ENCODE results near the gene MAPK1.
"Not testable (repeated sequence)": the region's sequence is repeated elsewhere in the genome, so short reads cannot be mapped to it uniquely, and the experiment has no call there.

MAPK1 gene

GRCh38 chr22:21867528-21868266, at the start of gene MAPK1:
MAPK1 (minus strand) TSS chr22:21867645; CDS start chr22:21867440, 205 bp downstream.
- DNase-seq: peak; percentile 95

- no peak for DNase-seq
Observed at GRCh38 chr22:21916309-21916918, 49.0 kb upstream of the MAPK1 start.

GRCh38 chr22:21915624-21916308, 48.3 kb upstream of the MAPK1 start:
- no peak for DNase-seq

DNA sequence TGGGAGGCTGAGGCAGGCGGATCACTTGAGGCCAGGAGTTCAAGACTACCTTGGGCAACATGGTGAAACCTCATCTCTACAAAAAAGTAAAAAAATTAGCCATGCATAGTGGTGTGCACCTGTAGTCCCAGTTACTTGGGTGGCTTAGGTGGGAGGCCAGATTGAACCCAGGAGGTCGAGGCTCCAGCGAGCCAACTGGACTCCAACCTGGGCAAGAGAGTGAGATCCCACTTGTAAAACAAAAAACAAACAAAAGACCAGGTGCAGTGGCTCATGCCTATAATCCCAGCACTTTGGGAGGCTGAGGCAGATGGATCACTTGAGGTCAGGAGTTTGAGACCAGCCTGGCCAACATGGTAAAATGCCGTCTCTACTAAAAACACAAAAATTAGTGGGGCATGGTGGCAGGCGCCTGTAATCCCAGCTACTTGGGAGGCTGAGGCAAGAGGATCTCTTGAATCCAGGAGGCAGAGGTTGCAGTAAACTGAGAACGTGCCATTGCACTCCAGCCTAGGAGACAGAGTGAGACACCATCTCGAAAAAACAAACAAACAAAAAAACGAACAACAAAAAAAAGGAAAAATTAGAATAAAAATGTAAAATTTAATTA, 46.7 kb upstream of the MAPK1 start:
- DNase-seq: not testable (repeated sequence)

GRCh38 chr22:21910367-21910766, 42.9 kb upstream of the MAPK1 start:
- DNase-seq: not testable (repeated sequence)

DNA sequence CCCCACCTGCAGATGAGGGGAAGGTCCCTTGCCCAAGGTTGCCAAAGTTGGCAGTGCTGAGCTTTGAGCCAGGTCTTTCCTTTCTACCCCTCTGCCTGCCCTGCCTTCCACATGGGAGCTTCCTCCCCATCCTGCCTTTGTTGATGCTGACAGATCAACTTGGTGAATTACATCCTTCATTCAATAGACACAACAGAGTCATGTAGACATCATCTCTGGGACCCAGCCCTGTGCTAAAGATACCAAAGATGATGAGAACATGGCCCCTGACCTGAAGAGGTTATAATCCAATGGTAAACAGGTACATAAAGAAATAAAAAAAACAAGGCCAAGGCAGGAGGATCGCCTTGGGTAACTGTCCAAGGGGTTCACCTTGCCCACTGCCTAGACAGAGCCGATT, 42.4 kb upstream of the MAPK1 start:
- DNase-seq: no peak

- DNase-seq: no peak
Observed at GRCh38 chr22:21907638-21908522, 40.4 kb upstream of the MAPK1 start.

- DNase-seq: not testable (repeated sequence)
Observed at GRCh38 chr22:21905234-21905633, 37.8 kb upstream of the MAPK1 start.

GRCh38 chr22:21904250-21904789, 36.9 kb upstream of the MAPK1 start:
- DNase-seq: no peak

DNA sequence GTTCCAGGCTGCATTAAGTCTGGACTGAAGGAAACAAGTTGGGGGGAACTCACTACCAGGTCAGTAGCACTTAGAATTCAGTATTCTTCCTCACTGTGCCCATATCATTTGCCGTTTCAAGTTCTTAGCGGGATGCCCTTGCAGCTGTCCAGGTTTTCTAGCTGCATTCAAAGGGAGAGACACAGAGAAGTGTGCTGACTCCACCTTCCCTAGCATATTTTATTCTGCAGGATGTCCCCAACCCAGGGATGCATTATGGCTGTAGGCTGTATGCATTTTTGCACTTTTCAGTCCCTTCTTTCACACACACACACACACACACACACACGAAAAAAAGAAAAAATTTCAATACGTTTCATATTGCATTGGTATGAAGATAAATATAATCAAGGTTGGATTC, 35.8 kb upstream of the MAPK1 start:
- no peak for DNase-seq

- DNase-seq: no peak
Observed at GRCh38 chr22:21902296-21903087, 35.0 kb upstream of the MAPK1 start.

DNA sequence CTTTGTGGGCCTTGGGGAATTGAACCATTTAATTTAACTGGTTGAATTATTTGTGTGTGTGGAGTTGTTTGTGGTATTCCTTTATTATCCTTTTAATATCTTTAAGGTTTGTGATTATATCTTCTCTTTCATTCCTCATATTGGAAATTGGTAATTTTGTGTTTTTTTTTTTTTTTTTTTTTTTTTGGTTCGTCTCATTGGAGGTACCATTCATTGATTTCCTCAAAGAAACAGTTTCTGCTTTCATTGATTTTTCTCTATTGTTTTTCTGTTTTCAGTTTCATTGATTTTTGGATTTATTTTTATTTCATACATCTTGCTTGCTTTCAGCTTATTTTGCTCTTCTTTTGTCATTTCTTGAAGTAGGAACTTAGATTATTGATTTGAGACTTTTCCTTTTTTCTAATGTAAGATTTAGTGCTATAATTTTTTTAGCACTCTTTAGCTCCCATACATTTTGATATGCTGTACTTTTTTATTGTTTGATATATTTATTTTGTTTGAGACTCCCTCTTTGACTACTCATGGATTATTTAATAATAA, 31.0 kb upstream of the MAPK1 start:
- no peak for DNase-seq

- DNase-seq: no peak
Observed at GRCh38 chr22:21896951-21897513, 29.6 kb upstream of the MAPK1 start.

DNA sequence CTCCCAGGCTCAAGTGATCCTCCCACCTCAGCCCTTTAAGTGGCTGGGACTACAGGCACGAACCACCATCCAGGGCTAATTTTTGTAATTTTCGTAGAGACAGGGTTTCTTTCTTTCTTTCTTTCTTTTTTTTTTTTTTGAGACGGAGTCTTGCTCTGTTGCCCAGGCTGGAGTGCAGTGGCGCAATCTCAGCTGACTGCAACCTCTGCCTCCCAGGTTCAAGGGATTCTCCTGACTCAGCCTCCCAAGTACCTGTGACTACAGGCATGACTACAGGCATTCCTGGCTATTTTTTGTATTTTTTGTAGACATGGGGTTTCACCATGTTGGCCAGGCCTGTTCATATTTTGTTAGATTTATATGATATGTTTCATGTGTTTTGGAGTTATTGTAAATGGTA, 28.8 kb upstream of the MAPK1 start:
- DNase-seq: not testable (repeated sequence)

- no peak for DNase-seq
Observed at GRCh38 chr22:21894799-21895198, 27.4 kb upstream of the MAPK1 start.

- DNase-seq: no peak
Observed at GRCh38 chr22:21889251-21889990, 22.0 kb upstream of the MAPK1 start.

- no peak for DNase-seq
Observed at GRCh38 chr22:21887841-21888240, 20.4 kb upstream of the MAPK1 start.

DNA sequence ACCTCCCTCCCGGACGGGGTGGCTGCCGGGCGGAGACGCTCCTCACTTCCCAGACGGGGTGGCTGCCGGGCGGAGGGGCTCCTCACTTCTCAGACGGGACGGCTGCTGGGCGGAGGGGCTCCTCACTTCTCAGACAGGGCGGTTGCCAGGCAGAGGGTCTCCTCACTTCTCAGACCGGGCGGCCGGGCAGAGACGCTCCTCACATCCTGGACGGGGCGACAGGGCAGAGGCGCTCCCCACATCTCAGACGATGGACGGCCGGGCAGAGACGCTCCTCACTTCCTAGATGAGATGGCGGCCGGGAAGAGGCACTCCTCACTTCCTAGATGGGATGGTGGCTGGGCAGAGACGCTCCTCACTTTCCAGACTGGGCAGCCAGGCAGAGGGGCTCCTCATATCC, 16.5 kb upstream of the MAPK1 start:
- not testable (repeated sequence) for DNase-seq

DNA sequence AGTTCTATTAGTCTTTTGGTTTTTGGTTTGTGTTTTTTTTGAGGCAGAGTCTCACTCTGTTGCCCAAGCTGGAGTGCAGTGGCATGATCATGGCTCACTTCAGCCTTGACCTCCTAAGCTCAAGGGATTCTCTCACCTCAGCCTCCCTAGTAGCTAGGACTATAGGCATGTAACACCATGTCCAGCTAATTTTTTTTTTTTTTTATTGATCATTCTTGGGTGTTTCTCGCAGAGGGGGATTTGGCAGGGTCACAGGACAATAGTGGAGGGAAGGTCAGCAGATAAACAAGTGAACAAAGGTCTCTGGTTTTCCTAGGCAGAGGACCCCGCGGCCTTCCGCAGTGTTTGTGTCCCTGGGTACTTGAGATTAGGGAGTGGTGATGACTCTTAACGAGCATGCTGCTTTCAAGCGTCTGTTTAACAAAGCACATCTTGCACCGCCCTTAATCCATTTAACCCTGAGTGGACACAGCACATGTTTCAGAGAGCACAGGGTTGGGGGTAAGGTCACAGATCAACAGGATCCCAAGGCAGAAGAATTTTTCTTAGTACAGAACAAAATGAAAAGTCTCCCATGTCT, 15.4 kb upstream of the MAPK1 start:
- not testable (repeated sequence) for DNase-seq
